Kidney (tissue), 14 donors: ENCODE data around the gene ADCYAP1R1. TPM values are rescaled to one million over a fixed set of nuclear protein-coding genes. Genes with fewer than 3 reads are reported as not detected.
A peak's percentile ranks its signal among the peaks of the same experiment; 100 is the strongest.

Experiments
- DNase-seq, 5 donors: peaks; one replicate each; pipeline ENCODE4 v3.0.0-alpha.2; 2013 to 2020
- FAIRE-seq: peaks from 2 replicates; lab custom pipeline; 2012; peaks lifted over from hg19 to GRCh38; lab: Jason Lieb, UNC
- H3K27ac ChIP-seq, 2 donors: one replicate each; pipeline ENCODE4 v1.7.0; 2013; ENCODE audit warnings: low read depth in 2 of 2, low read length in 2 of 2, inconsistent platforms in 1 of 2
- H3K27me3 ChIP-seq: one replicate; pipeline ENCODE4 v1.7.1; 2013; ENCODE audit warnings: low read length, inconsistent platforms; ENCODE audit not compliant: control insufficient read depth, insufficient read depth
- H3K36me3 ChIP-seq, 3 donors: one replicate each; pipeline versions ENCODE4 v1.7.0 to v1.7.1; 2013; ENCODE audit warnings: low read length in 3 of 3, control low read depth in 1 of 3, inconsistent platforms in 1 of 3; ENCODE audit not compliant: insufficient read depth in 3 of 3, control insufficient read depth in 2 of 3
- H3K4me1 ChIP-seq, 3 donors: one replicate each; pipeline versions ENCODE4 v1.7.0 to v1.7.1; 2013; ENCODE audit warnings: low read length in 3 of 3, inconsistent platforms in 1 of 3, low read depth in 1 of 3; ENCODE audit not compliant: control insufficient read depth in 2 of 3, insufficient read depth in 2 of 3
- H3K4me3 ChIP-seq, 3 donors: one replicate each; pipeline versions ENCODE4 v1.7.0 to v1.8.1; 2013; ENCODE audit warnings: low read length in 3 of 3, control low read depth in 1 of 3, inconsistent platforms in 1 of 3
- H3K9ac ChIP-seq, 3 donors: one replicate each; pipeline versions ENCODE4 v1.7.0 to v1.7.1; 2013; ENCODE audit warnings: low read length in 3 of 3, control low read depth in 1 of 3, inconsistent platforms in 1 of 3
- H3K9me3 ChIP-seq, 3 donors: one replicate each; pipeline versions ENCODE4 v1.7.0 to v1.7.1; 2013; ENCODE audit warnings: low read length in 3 of 3, control low read depth in 1 of 3, inconsistent platforms in 1 of 3; ENCODE audit not compliant: control insufficient read depth in 2 of 3, insufficient read depth in 1 of 3
- intact Hi-C: fragments of 100-400 bp; cut with DNase I; formaldehyde crosslinking; loops from one replicate; pipeline ENCODE4 v1.11.1; 2022
- polyA plus RNA-seq: library from polyadenylated mRNA; stranded (reverse); fragments of 350-450 nt; fragmentation: Illumina TruSeq; extraction: RNeasy Lipid Tissue Mini Kit (QIAGEN cat#74804); gene quantifications from one replicate; pipeline ENCODE4 v1.2.3, GENCODE V29; 2014; ENCODE audit warnings: low read depth, low replicate concordance; ENCODE audit not compliant: insufficient read depth
- total RNA-seq: library from RNA; stranded (reverse); fragmentation: NEBNext Ultra II Directional; extraction: Animal tissue kit (Norgen Biotek cat#: 25700); gene quantifications from one replicate; pipeline ENCODE4 v1.2.1, GENCODE V29; 2021
- TF ChIP-seq, protein P1 (sequence below): IDR thresholded peaks from 3 replicates; pipeline ENCODE4 v1.5.1; 2012; ENCODE audit warnings: mild to moderate bottlenecking, moderate library complexity, borderline replicate concordance; ENCODE audit not compliant: insufficient read depth; ENCODE audit errors: extremely low read depth
- donor health status: control.
- donor health status: control.
- donor health status: control.
- donor health status: control.
- donor health status: control.
- donor health status: DM: yes; HTN: yes; CAD: no.
- donor health status: Normal renal cell carcinoma (clear cell type).

Gene ADCYAP1R1
- total and polyA plus RNA-seq, 2 donors from 2014 or later: not detected

DNA sequence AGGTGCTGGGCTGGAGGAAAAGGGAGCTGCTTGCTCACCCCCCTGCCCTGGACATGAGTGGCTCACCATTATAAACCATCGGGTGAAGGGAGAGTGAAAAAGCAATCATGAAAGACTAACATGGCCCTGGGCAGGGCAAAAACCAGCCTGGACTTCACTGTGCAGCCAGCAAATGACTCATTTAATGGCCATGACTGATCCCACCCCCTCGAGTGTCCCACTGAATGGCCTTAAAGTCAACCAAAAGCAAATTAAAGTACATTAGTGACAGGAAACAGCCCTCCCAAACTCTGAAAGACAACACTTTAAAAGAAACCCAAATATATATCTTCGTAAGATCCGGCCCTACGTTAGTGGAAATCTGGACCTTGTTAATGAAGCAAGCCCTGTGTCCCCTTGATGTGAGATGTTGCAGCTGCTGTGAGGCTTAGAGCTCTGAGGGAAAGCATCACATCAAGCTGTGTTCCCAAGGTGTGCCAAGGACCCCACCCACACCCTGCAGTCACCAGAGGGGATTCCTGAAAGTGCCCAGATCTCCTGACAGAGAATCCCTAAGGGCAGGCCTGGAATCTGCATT, 31.2 kb downstream of the ADCYAP1R1 start:
- H3K36me3 ChIP-seq: no peaks in the 10 kb centered on the region
- H3K4me3 ChIP-seq: no peak overlapping the region
- no peak overlapping the region for H3K9ac ChIP-seq
- no peaks in the 10 kb centered on the region for H3K9me3 ChIP-seq
- no peak overlapping the region for H3K27ac ChIP-seq
- H3K27me3 ChIP-seq: no peaks in the 10 kb centered on the region
- intact Hi-C loops: no loop called here
- FAIRE-seq (no peak), DNase-seq (peak in 4 of 5 donors; percentile 36 to 86 (median 50))
- H3K4me1 ChIP-seq: no peaks in the 10 kb centered on the region
- TF ChIP-seq, protein P1, sequence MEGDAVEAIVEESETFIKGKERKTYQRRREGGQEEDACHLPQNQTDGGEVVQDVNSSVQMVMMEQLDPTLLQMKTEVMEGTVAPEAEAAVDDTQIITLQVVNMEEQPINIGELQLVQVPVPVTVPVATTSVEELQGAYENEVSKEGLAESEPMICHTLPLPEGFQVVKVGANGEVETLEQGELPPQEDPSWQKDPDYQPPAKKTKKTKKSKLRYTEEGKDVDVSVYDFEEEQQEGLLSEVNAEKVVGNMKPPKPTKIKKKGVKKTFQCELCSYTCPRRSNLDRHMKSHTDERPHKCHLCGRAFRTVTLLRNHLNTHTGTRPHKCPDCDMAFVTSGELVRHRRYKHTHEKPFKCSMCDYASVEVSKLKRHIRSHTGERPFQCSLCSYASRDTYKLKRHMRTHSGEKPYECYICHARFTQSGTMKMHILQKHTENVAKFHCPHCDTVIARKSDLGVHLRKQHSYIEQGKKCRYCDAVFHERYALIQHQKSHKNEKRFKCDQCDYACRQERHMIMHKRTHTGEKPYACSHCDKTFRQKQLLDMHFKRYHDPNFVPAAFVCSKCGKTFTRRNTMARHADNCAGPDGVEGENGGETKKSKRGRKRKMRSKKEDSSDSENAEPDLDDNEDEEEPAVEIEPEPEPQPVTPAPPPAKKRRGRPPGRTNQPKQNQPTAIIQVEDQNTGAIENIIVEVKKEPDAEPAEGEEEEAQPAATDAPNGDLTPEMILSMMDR: no peak

DNA sequence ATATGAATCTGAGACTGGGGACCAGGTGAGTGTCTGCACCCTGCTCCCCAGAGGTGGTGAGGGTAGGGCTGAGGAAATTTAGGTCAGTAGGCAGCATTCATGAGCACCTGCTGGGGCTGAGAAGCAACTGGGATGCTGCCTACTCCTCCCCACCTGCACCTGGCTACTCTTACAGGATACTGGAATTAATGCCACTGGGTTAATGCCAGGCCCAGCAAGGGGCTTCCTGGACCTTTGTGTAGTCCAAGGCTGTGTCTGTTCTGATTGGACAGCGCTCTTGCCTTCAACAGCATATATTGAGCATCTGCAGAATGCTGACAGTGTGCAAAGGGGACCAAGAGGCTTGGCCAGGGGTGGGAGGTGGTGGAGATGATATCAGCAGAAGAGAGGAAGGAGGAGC, 32.1 kb downstream of the ADCYAP1R1 start:
- H3K9ac ChIP-seq: no peak overlapping the region
- H3K36me3 ChIP-seq: no peaks in the 10 kb centered on the region
- H3K9me3 ChIP-seq: no peaks in the 10 kb centered on the region
- H3K27ac ChIP-seq: no peak overlapping the region
- DNase-seq (peak in 1 of 5 donors; percentile 0), FAIRE-seq (no peak)
- H3K4me1 ChIP-seq: no peaks in the 10 kb centered on the region
- TF ChIP-seq, protein P1: no peak
- no peak overlapping the region for H3K4me3 ChIP-seq
- H3K27me3 ChIP-seq: no peaks in the 10 kb centered on the region
- intact Hi-C loops: no loop called here

DNA sequence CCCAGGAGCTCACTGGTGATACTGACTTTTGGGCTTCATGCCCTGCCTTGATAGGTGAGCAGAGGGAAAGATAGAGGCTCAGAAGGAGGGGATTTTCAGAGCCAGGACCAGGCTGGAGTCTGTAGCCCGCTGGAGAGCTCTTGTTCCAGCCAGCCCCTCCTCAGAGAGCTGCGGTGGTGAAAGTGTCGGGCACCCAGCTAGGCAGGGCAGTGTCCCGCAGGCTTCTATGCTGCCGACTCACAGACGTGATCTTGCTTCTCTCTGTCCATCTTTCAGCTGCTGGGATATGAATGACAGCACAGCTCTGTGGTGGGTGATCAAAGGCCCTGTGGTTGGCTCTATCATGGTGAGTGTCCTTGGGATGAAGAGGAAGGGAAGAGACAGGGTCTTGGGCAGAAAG, 35.2 kb downstream of the ADCYAP1R1 start:
- H3K9ac ChIP-seq: no peak overlapping the region
- no peaks in the 10 kb centered on the region for H3K36me3 ChIP-seq
- H3K27me3 ChIP-seq: no peaks in the 10 kb centered on the region
- DNase-seq (peak in 1 of 5 donors; percentile 22), FAIRE-seq (no peak)
- no peaks in the 10 kb centered on the region for H3K4me1 ChIP-seq
- no peaks in the 10 kb centered on the region for H3K9me3 ChIP-seq
- no peak overlapping the region for H3K27ac ChIP-seq
- no peak overlapping the region for H3K4me3 ChIP-seq
- intact Hi-C loops: no loop called here
- TF ChIP-seq, protein P1: no peak

DNA sequence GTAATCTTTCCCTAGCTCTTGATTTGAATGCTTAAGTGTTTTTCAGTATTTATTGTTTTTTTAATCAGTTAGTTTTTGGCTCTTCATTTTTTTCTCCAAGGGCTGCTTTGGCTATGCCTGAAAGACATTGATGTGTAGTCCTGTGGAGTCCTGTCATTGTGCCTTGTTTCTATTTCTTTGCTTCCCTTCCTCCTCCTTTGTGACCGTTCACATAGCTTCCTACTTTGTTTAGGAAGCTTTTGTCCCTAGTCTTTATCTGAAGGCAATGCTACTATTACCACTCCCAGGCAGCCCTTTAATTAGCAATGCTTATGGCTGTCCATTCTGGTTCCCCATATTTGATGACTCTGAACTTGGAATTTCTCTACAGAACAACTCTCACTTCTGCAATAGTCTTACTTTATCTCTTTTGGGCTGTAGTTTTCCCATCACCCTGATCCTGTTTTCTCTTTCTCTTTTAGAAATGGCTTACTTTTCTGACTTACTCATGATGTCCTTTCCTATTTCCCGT, 39.9 kb downstream of the ADCYAP1R1 start:
- no peaks in the 10 kb centered on the region for H3K27me3 ChIP-seq
- H3K4me1 ChIP-seq: no peaks in the 10 kb centered on the region
- DNase-seq (no peak), FAIRE-seq (no peak)
- H3K36me3 ChIP-seq: no peaks in the 10 kb centered on the region
- no peaks in the 10 kb centered on the region for H3K9me3 ChIP-seq
- H3K4me3 ChIP-seq: no peak overlapping the region
- intact Hi-C loops: no loop called here
- no peak overlapping the region for H3K9ac ChIP-seq
- no peak overlapping the region for H3K27ac ChIP-seq
- TF ChIP-seq, protein P1: no peak
